ENCODE data around the gene DHX29. TPM values are rescaled to one million over a fixed set of nuclear protein-coding genes. Genes with fewer than 3 reads are reported as not detected.

DHX29 gene
- total RNA-seq, 1 experiment from 2014 or later, result 21.8 TPM

GRCh38 chr5:55331321-55331720 lies 23.8 kb upstream of the DHX29 start:
- intact Hi-C loops (cut with micrococcal nuclease), result no loop called here
- TF ChIP-seq CTCF (IDR thresholded peaks at IDR 0.05; ENCODE audit: unreplicated experiment), result no peak
- H3K27me3 Mint-ChIP-seq (ENCODE audit: insufficient read depth, unreplicated experiment), result no peaks in the 10 kb centered on the region
- H3K9me3 Mint-ChIP-seq (ENCODE audit: unreplicated experiment), result no peaks in the 10 kb centered on the region
- H3K27ac Mint-ChIP-seq (ENCODE audit: low read depth, unreplicated experiment), result no peak overlapping the region
- no peak overlapping the region for H3K4me3 Mint-ChIP-seq (ENCODE audit: unreplicated experiment)
- no peak for DNase-seq (ENCODE audit: unreplicated experiment)
- no peaks in the 10 kb centered on the region for H3K4me1 Mint-ChIP-seq (ENCODE audit: insufficient read depth, unreplicated experiment)
- ChIA-PET POLR2A (interaction anchor here (0.5 kb wide), 1 partner anchor 21 kb away, joined by 3 read pairs; no protein-coding TSS in a partner anchor), CTCF (interaction anchor here (1.2 kb wide), 1 partner anchor 38 kb away, joined by 6 read pairs; no protein-coding TSS in a partner anchor)
- BruUV-seq (replicated peaks), result no TSS peak
- H3K36me3 Mint-ChIP-seq (ENCODE audit: insufficient read depth, unreplicated experiment), result peaks cover 56% of the 10 kb centered on the region

- no peak for TF ChIP-seq CTCF (IDR thresholded peaks at IDR 0.05; ENCODE audit: unreplicated experiment)
- BruUV-seq (replicated peaks), result no TSS peak
- Mint-ChIP-seq H3K27me3 (ENCODE audit: insufficient read depth, unreplicated experiment) (no peaks in the 10 kb centered on the region), H3K36me3 (ENCODE audit: insufficient read depth, unreplicated experiment) (peaks cover 65% of the 10 kb centered on the region), H3K4me1 (ENCODE audit: insufficient read depth, unreplicated experiment) (no peaks in the 10 kb centered on the region), H3K9me3 (ENCODE audit: unreplicated experiment) (no peaks in the 10 kb centered on the region), H3K4me3 (ENCODE audit: unreplicated experiment) (no peak overlapping the region), H3K27ac (ENCODE audit: low read depth, unreplicated experiment) (no peak overlapping the region)
- ChIA-PET CTCF (interaction anchor here (0.6 kb wide), 1 partner anchor 227 kb away, joined by 3 read pairs; no protein-coding TSS in a partner anchor), POLR2A (interaction anchor here (0.6 to 1.8 kb wide), 4 partner anchors 19 to 386 kb away, joined by 3 to 9 read pairs (median 3); partner anchors contain the start of genes CCNO, DHX29 and MTREX)
- no peak for DNase-seq (ENCODE audit: unreplicated experiment)
- intact Hi-C loops (cut with micrococcal nuclease), result loop anchor here (5.0 kb wide), 1 partner anchor 155 kb away; the partner anchor contains the start of gene CDC20B
Observed at GRCh38 chr5:55327281-55327680, 19.8 kb upstream of the DHX29 start.

- H3K9me3 Mint-ChIP-seq (ENCODE audit: unreplicated experiment), result no peaks in the 10 kb centered on the region
- CTCF ChIA-PET, result interaction anchor here (0.6 to 1.4 kb wide), 8 partner anchors 8 to 155 kb away, joined by 3 to 4 read pairs (median 3); no protein-coding TSS in a partner anchor
- H3K4me3 Mint-ChIP-seq (ENCODE audit: unreplicated experiment), result no peak overlapping the region
- TF ChIP-seq CTCF (IDR thresholded peaks at IDR 0.05; ENCODE audit: unreplicated experiment), result no peak
- H3K4me1 Mint-ChIP-seq (ENCODE audit: insufficient read depth, unreplicated experiment), result no peaks in the 10 kb centered on the region
- peaks cover 55% of the 10 kb centered on the region for H3K36me3 Mint-ChIP-seq (ENCODE audit: insufficient read depth, unreplicated experiment)
- DNase-seq (ENCODE audit: unreplicated experiment), result no peak
- intact Hi-C loops (cut with micrococcal nuclease), result loop anchor here (5.0 kb wide), 1 partner anchor 153 kb away; the partner anchor contains the start of gene CDC20B
- POLR2A ChIA-PET, result no interaction called here
- H3K27ac Mint-ChIP-seq (ENCODE audit: low read depth, unreplicated experiment), result no peak overlapping the region
- BruUV-seq (replicated peaks), result no TSS peak
- no peaks in the 10 kb centered on the region for H3K27me3 Mint-ChIP-seq (ENCODE audit: insufficient read depth, unreplicated experiment)
Observed at GRCh38 chr5:55325621-55326020, 18.1 kb upstream of the DHX29 start.

- peaks cover 48% of the 10 kb centered on the region for H3K36me3 Mint-ChIP-seq (ENCODE audit: insufficient read depth, unreplicated experiment)
- intact Hi-C loops (cut with micrococcal nuclease), result loop anchor here (5.0 kb wide), 1 partner anchor 153 kb away; the partner anchor contains the start of gene CDC20B
- ChIA-PET CTCF (interaction anchor here (0.6 to 1.4 kb wide), 6 partner anchors 13 to 797 kb away, joined by 3 to 4 read pairs (median 4); no protein-coding TSS in a partner anchor), POLR2A (no interaction called here)
- H3K4me1 Mint-ChIP-seq (ENCODE audit: insufficient read depth, unreplicated experiment), result no peaks in the 10 kb centered on the region
- H3K4me3 Mint-ChIP-seq (ENCODE audit: unreplicated experiment), result no peak overlapping the region
- no peaks in the 10 kb centered on the region for H3K9me3 Mint-ChIP-seq (ENCODE audit: unreplicated experiment)
- BruUV-seq (replicated peaks), result no TSS peak
- peak; percentile 67 for TF ChIP-seq CTCF (IDR thresholded peaks at IDR 0.05; ENCODE audit: unreplicated experiment)
- no peaks in the 10 kb centered on the region for H3K27me3 Mint-ChIP-seq (ENCODE audit: insufficient read depth, unreplicated experiment)
- DNase-seq (ENCODE audit: unreplicated experiment), result peak; percentile 53
- no peak overlapping the region for H3K27ac Mint-ChIP-seq (ENCODE audit: low read depth, unreplicated experiment)
Observed at GRCh38 chr5:55324815-55325418, 17.4 kb upstream of the DHX29 start.
